PC-3 (cell line): Measurements from ENCODE around the gene PKLR. TPM values are rescaled to one million over a fixed set of nuclear protein-coding genes. Genes with fewer than 3 reads are reported as not detected.
A peak's percentile ranks its signal among the peaks of the same experiment; 100 is the strongest.
"Not testable (repeated sequence)": the region's sequence is repeated elsewhere in the genome, so short reads cannot be mapped to it uniquely, and the experiment has no call there.

Experiments
- ATAC-seq: fragments of 200-7000 bp; cut with Tn5 transposase; 2 replicates; pipeline ENCODE4 v1.9.1; 2020; ENCODE audit warnings: mild to moderate bottlenecking, moderate library complexity
- BruUV-seq: library from RNA; stranded (reverse); fragments of 400-500 nt; replicated peaks from 2 replicates; lab custom pipeline; 2021; lab: Mats Ljungman, UMichigan
- CTCF ChIA-PET: fragments of 300-600 bp; sonication (Branson Sonifier 250); formaldehyde crosslinking; loops from one replicate; lab custom pipeline; 2022; ENCODE audit warnings: antibody characterized with exemption; lab: Charles Lee
- POLR2A ChIA-PET: fragments of 300-600 bp; sonication (Branson Sonifier 250); formaldehyde crosslinking; loops from one replicate; lab custom pipeline; 2022; ENCODE audit warnings: antibody characterized with exemption; ENCODE audit not compliant: unreplicated experiment; lab: Charles Lee
- DNase-seq: peaks from one replicate; pipeline ENCODE4 v3.0.0-alpha.2; 2015
- H2AFZ ChIP-seq: fragments of 300-600 bp; sonication (generic); 2 replicates; pipeline ENCODE4 v1.6.0; 2016; ENCODE audit warnings: antibody characterized with exemption, low read length
- H3F3A ChIP-seq: fragments of 300-600 bp; sonication (generic); one replicate; pipeline ENCODE4 v1.6.0; 2017; ENCODE audit warnings: antibody characterized with exemption, low read length, control low read depth, mild to moderate bottlenecking; ENCODE audit not compliant: unreplicated experiment
- H3K27ac ChIP-seq: fragments of 300-600 bp; sonication (generic); 2 replicates; pipeline ENCODE4 v1.5.1; 2016; ENCODE audit warnings: mild to moderate bottlenecking, low read length
- H3K27me3 ChIP-seq: fragments of 300-600 bp; sonication (generic); 2 replicates; pipeline ENCODE4 v1.6.1; 2016; ENCODE audit warnings: low read length, mixed read lengths
- H3K36me3 ChIP-seq: fragments of 300-600 bp; sonication (generic); 2 replicates; pipeline ENCODE4 v1.6.1; 2016; ENCODE audit warnings: low read depth, mixed run types, low read length, mixed read lengths
- H3K4me1 ChIP-seq: fragments of 300-600 bp; sonication (generic); 2 replicates; pipeline ENCODE4 v1.5.1; 2016; ENCODE audit warnings: low read length; ENCODE audit not compliant: insufficient read depth
- H3K4me2 ChIP-seq: fragments of 300-600 bp; sonication (generic); 2 replicates; pipeline ENCODE4 v1.6.0; 2016; ENCODE audit warnings: low read length
- H3K4me3 ChIP-seq: fragments of 300-600 bp; sonication (generic); 2 replicates; pipeline ENCODE4 v1.5.1; 2016; ENCODE audit warnings: mild to moderate bottlenecking, low read length, mixed read lengths
- H3K79me2 ChIP-seq: fragments of 300-600 bp; sonication (generic); 2 replicates; pipeline ENCODE4 v1.6.1; 2017; ENCODE audit warnings: low read length, mixed read lengths
- H3K9ac ChIP-seq: fragments of 300-600 bp; sonication (generic); 2 replicates; pipeline ENCODE4 v1.6.0; 2016; ENCODE audit warnings: mild to moderate bottlenecking, low read length
- H3K9me2 ChIP-seq: fragments of 300-600 bp; sonication (generic); replicated peaks from 2 replicates; pipeline ENCODE4 v1.6.1; 2016; ENCODE audit warnings: mixed run types, low read length, mixed read lengths
- H3K9me3 ChIP-seq: fragments of 300-600 bp; sonication (generic); 2 replicates; pipeline ENCODE4 v1.6.1; 2016; ENCODE audit warnings: low read length, mixed read lengths
- H4K20me1 ChIP-seq: fragments of 300-600 bp; sonication (generic); 2 replicates; pipeline ENCODE4 v1.6.1; 2016; ENCODE audit warnings: low read length, mixed read lengths
- EZH2 ChIP-seq: fragments of 300-600 bp; sonication (generic); IDR thresholded peaks from one replicate; pipeline ENCODE4 v1.6.1; 2017; ENCODE audit warnings: antibody characterized with exemption, mild to moderate bottlenecking, low read length; ENCODE audit not compliant: unreplicated experiment
- EZH2phosphoT487 ChIP-seq: fragments of 300-600 bp; sonication (generic); IDR thresholded peaks from 2 replicates; pipeline ENCODE4 v1.6.1; 2018; ENCODE audit warnings: mild to moderate bottlenecking, antibody characterized with exemption, low read length, borderline replicate concordance
- intact Hi-C: fragments of 100-400 bp; cut with micrococcal nuclease; formaldehyde crosslinking; loops from 2 replicates; pipeline ENCODE4 v1.9.0; 2023
- total RNA-seq: library from RNA; depleted of rRNA; stranded (reverse); fragments of >200 nt; gene quantifications from 2 replicates; pipeline ENCODE4 v1.2.3, GENCODE V29; 2014
- TF ChIP-seq, protein P1 (sequence below): fragments of 300-600 bp; sonication (generic); conservative IDR thresholded peaks from 2 replicates; pipeline ENCODE4 v1.5.1; 2017; ENCODE audit warnings: antibody characterized with exemption, low read depth, mild to moderate bottlenecking, low read length

The PKLR gene
- total RNA-seq, 1 experiment from 2014 or later, result not detected

DNA sequence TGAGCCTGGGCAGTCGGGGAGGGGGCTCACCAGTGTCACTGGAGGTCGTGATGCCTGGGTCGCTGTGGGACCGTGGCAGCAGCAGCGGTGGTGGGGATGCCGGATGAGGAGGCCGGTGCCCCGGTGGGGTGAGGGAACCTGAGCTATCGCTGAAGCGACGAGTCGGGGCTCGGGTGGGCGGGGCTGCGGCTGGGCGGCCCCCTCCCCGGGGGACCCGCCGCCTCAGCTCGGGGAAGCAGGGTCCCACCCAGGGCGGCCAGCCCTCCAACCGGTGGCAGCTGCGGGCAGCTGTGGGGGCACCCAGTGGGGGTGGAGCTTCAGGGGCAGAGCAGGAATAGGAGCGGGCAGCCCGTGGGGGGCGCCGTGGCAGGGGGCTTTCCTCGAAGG is 51.0 kb downstream of the PKLR start:
- ATAC-seq, result no peak
- Histone ChIP-seq H3K9ac (no peak overlapping the region), H3F3A (no peaks in the 10 kb centered on the region), H4K20me1 (no peaks in the 10 kb centered on the region), H3K79me2 (peaks cover 21% of the 10 kb centered on the region), H3K4me3 (no peak overlapping the region), H2AFZ (0 out of 2 replicates have a peak overlapping the region, but pooled peaks have one; percentile 19), H3K9me2 (no peaks in the 10 kb centered on the region), H3K36me3 (peaks cover 15% of the 10 kb centered on the region; the same call in 1 of the 2 replicates), H3K4me2 (no peak overlapping the region), H3K27ac (no peak overlapping the region), H3K4me1 (peaks cover 18% of the 10 kb centered on the region), H3K27me3 (no peaks in the 10 kb centered on the region), H3K9me3 (no peaks in the 10 kb centered on the region)
- ChIA-PET CTCF (interaction anchor here (0.6 to 1.4 kb wide), 5 partner anchors 11 to 329 kb away, joined by 4 to 14 read pairs (median 6); partner anchors contain the start of genes CLK2 and SCAMP3), POLR2A (no interaction called here)
- BruUV-seq, result no TSS peak
- intact Hi-C loops, result loop anchor here (1.0 kb wide), 3 partner anchors 23 to 75 kb away; partner anchors contain the start of gene CLK2
- TF ChIP-seq, protein P1, sequence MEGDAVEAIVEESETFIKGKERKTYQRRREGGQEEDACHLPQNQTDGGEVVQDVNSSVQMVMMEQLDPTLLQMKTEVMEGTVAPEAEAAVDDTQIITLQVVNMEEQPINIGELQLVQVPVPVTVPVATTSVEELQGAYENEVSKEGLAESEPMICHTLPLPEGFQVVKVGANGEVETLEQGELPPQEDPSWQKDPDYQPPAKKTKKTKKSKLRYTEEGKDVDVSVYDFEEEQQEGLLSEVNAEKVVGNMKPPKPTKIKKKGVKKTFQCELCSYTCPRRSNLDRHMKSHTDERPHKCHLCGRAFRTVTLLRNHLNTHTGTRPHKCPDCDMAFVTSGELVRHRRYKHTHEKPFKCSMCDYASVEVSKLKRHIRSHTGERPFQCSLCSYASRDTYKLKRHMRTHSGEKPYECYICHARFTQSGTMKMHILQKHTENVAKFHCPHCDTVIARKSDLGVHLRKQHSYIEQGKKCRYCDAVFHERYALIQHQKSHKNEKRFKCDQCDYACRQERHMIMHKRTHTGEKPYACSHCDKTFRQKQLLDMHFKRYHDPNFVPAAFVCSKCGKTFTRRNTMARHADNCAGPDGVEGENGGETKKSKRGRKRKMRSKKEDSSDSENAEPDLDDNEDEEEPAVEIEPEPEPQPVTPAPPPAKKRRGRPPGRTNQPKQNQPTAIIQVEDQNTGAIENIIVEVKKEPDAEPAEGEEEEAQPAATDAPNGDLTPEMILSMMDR, result no peak
- no peak for TF ChIP-seq EZH2
- TF ChIP-seq EZH2phosphoT487, result no peak
- no peak for DNase-seq

DNA sequence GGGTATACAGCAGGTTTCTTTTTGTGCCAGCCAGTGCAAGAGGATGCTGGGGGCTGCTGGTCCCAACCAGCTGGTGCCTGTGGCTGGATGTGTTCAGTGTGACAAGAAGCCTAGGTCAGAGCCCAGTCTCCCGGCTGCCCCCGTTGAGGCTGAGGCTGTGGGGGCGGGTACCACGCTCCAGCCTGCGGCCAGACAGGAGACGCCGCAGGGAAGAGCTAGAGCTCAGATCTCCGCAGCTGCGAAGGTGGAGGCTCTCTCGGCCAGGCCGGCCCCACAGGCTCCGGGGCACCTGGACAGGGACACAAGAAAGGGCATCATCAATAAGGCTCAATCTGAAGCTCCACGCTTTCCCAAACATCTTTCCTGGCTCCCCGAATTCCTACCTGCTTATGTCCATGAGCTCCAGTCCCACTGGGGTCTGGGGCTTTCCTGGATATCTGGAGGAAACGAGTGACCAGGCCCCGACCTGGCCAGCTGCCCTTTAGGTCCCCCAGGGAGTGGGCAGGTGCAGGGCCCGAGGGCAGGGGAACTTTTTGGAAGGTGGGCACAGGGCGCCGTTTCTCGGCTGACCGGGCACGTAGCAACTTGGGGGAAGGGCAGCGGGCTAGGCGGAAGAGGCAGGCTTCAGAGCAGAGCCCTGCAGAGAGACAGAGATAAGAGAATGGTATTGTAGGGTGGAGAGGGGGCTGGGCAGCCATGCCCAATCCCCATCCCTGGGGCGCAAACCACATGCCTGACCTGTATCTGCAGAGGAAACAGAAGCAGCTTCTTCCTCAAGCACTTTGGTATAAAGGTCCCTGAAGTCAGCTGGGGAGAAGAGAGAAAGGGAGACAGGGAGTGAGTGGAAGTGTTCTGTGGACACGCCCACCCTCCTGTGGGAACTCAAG is 53.3 kb downstream of the PKLR start:
- peaks cover 15% of the 10 kb centered on the region; the same call in 1 of the 2 replicates for H3K36me3 ChIP-seq
- H2AFZ ChIP-seq, result no peak overlapping the region
- H4K20me1 ChIP-seq, result no peaks in the 10 kb centered on the region
- no peak overlapping the region for H3K4me3 ChIP-seq
- no peak overlapping the region for H3K27ac ChIP-seq
- ATAC-seq, result no peak
- H3K9me3 ChIP-seq, result no peaks in the 10 kb centered on the region
- ChIA-PET POLR2A (no interaction called here), CTCF (no interaction called here)
- no TSS peak for BruUV-seq
- H3K9ac ChIP-seq, result no peak overlapping the region
- H3K79me2 ChIP-seq, result peaks cover 11% of the 10 kb centered on the region
- no peaks in the 10 kb centered on the region for H3K9me2 ChIP-seq
- peaks cover 17% of the 10 kb centered on the region for H3K4me1 ChIP-seq
- no peaks in the 10 kb centered on the region for H3K27me3 ChIP-seq
- intact Hi-C loops, result no loop called here
- H3K4me2 ChIP-seq, result no peak overlapping the region
- H3F3A ChIP-seq, result no peaks in the 10 kb centered on the region
- TF ChIP-seq EZH2phosphoT487 (no peak), EZH2 (no peak)
- TF ChIP-seq, protein P1, result no peak
- DNase-seq, result no peak

DNA sequence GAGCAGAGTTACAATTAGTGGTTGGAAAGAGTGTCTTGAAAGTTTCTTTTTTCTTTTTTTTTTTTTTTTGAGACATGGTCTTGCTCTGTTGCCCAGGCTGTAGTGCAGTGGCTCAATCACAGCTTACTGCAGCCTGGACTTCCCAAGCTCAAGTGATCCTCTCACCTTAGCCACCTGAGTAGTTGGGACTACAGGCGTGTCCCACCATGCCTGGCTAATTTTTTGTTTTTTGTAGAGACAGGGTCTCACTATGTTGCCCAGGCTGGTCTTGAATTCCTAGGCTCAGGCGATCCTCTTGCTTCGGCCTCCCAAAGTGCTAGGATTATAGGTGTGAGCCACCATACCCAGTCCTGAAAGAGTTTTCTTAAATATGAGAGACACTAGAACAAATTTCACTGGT is 54.4 kb downstream of the PKLR start:
- H3F3A ChIP-seq, H3K27ac ChIP-seq, POLR2A ChIA-PET, H3K9me3 ChIP-seq, H4K20me1 ChIP-seq, DNase-seq, H3K4me3 ChIP-seq, ATAC-seq, H3K9me2 ChIP-seq, H3K4me2 ChIP-seq, intact Hi-C loops, H3K27me3 ChIP-seq, BruUV-seq, H3K9ac ChIP-seq, H2AFZ ChIP-seq: not testable (repeated sequence)
- peaks cover 11% of the 10 kb centered on the region for H3K79me2 ChIP-seq
- peaks cover 15% of the 10 kb centered on the region; the same call in 1 of the 2 replicates for H3K36me3 ChIP-seq
- H3K4me1 ChIP-seq, result peaks cover 20% of the 10 kb centered on the region
- CTCF ChIA-PET, result interaction anchor here (0.6 kb wide), 1 partner anchor 76 kb away, joined by 3 read pairs; no protein-coding TSS in a partner anchor
